Effector memory CD4-positive, alpha-beta T cell (primary cell): ENCODE results near the gene CTNNA2.
"Not testable (repeated sequence)": the region's sequence is repeated elsewhere in the genome, so short reads cannot be mapped to it uniquely, and the experiment has no call there.

Experiments
- DNase-seq, 3 donors: peaks; one replicate each; pipeline ENCODE4 v3.0.0-alpha.2; 2020
- H3K27ac ChIP-seq: 2 replicates; pipeline ENCODE4 v1.7.0; 2013; ENCODE audit warnings: mild to moderate bottlenecking, low read length, moderate library complexity; ENCODE audit not compliant: insufficient read depth, poor library complexity, severe bottlenecking
- H3K27me3 ChIP-seq: replicated peaks from 2 replicates; pipeline ENCODE4 v1.7.0; 2013; ENCODE audit warnings: mild to moderate bottlenecking, low read length; ENCODE audit not compliant: insufficient read depth, control insufficient read depth, poor library complexity, severe bottlenecking
- H3K36me3 ChIP-seq: 2 replicates; pipeline ENCODE4 v1.7.0; 2013; ENCODE audit warnings: mild to moderate bottlenecking, low read length, moderate library complexity; ENCODE audit not compliant: control insufficient read depth, insufficient read depth
- H3K4me1 ChIP-seq: 2 replicates; pipeline ENCODE4 v1.7.0; 2013; ENCODE audit warnings: low read length, mild to moderate bottlenecking; ENCODE audit not compliant: control insufficient read depth, insufficient read depth, poor library complexity, severe bottlenecking
- H3K4me3 ChIP-seq: 2 replicates; pipeline ENCODE4 v1.7.0; 2013; ENCODE audit warnings: low read length, low read depth, mild to moderate bottlenecking; ENCODE audit not compliant: insufficient read depth, poor library complexity, severe bottlenecking
- H3K9me3 ChIP-seq: 2 replicates; pipeline ENCODE4 v1.7.0; 2013; ENCODE audit warnings: mild to moderate bottlenecking, low read length, moderate library complexity; ENCODE audit not compliant: control insufficient read depth

The CTNNA2 gene

DNA sequence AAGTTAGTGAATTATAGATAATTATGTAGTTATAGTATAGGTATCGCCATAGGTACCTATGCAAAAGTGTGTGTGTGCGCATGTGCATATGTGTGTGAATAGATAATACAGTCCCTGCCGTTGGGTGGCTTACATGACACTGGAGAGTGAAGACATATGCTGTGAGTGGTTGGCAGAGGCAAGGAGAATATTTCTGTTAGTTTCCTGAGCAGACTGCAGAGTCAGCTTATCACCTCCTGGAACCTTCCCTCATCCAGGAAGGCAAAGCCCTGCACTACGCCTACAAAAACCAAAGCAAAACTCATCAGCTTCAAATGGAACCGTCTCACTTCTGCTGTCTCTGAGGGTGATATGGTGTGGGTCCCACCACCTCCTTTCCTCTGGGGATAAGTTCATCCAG is 609.8 kb downstream of the CTNNA2 start:
- H3K4me3 ChIP-seq: no peak overlapping the region
- H3K36me3 ChIP-seq: no peaks in the 10 kb centered on the region
- no peaks in the 10 kb centered on the region for H3K9me3 ChIP-seq
- no peak for DNase-seq
- no peaks in the 10 kb centered on the region for H3K4me1 ChIP-seq
- no peaks in the 10 kb centered on the region for H3K27me3 ChIP-seq
- H3K27ac ChIP-seq: no peak overlapping the region

DNA sequence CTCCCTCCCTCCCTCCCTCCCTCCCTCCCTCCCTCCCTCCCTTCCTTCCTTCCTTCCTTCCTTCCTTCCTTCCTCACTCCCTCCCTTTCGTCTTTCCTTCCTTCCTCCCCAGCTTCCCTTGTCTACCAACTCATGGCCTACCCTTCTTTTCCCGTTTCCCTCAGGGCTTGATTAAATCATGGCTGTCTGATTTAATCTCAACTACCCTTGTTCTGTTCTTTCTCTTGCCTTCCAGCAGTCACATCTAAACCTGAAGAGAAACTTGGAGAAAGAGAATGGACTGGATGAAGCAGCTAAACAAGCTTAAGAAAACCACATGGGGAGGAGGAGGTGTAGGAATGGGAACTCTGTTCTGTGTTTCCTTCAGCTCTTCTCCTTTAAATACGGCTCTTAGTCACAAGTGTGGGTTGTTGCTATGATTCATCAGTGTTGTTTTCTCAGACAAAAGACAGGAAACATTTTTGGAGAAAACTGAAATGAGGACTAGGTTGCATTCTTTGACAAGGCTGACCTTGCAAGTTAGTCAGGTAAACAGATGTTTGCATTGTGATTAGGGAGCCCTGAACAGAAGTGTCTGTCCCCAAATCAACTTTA is 613.8 kb downstream of the CTNNA2 start:
- Histone ChIP-seq H3K27ac (no peak overlapping the region), H3K36me3 (no peaks in the 10 kb centered on the region), H3K9me3 (no peaks in the 10 kb centered on the region), H3K4me1 (no peaks in the 10 kb centered on the region), H3K4me3 (no peak overlapping the region), H3K27me3 (no peaks in the 10 kb centered on the region)
- no peak for DNase-seq

DNA sequence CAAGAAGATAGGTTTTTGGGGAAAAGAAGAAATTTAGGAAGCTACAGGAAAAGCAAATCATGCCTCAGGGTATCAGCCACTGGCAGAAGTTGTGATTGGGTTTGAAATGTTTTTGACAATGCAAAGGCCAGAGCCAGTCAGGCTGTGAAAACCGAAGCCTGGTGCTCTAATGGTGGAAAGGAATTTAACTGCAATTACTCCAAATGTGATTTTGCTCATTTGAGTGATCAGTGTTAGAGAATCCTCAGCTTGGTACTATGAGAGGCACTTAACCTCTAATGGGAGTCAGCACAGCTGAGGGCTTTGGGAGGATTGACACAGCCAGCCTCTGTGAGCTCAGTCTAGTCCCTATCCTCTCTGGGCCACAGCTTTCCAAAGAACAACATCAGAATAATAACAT is 615.2 kb downstream of the CTNNA2 start:
- Histone ChIP-seq H3K9me3 (no peaks in the 10 kb centered on the region), H3K27me3 (no peaks in the 10 kb centered on the region), H3K36me3 (no peaks in the 10 kb centered on the region), H3K4me1 (no peaks in the 10 kb centered on the region), H3K27ac (no peak overlapping the region), H3K4me3 (no peak overlapping the region)
- DNase-seq: no peak

DNA sequence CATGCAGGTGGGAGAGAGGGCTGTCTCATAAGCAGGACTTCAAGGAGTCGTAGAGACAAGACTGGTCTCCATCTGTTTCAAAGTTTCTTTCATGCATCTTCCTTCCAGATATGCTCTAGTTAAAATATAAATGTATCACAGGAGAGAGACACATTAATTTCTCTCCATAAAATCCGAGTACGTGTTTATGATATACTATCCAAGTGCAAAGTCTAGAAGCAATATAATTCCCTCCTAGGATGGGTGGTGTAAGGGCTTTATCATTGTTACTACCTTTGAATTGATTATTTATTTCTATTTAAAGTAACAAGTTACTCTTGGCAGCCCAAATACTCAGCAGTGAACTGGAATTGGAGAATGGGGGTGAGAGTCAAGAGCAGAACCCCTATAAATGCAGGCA is 619.4 kb downstream of the CTNNA2 start:
- Histone ChIP-seq H3K27ac (no peak overlapping the region), H3K36me3 (no peaks in the 10 kb centered on the region), H3K4me3 (no peak overlapping the region), H3K4me1 (no peaks in the 10 kb centered on the region), H3K9me3 (no peaks in the 10 kb centered on the region), H3K27me3 (no peaks in the 10 kb centered on the region)
- DNase-seq: no peak

DNA sequence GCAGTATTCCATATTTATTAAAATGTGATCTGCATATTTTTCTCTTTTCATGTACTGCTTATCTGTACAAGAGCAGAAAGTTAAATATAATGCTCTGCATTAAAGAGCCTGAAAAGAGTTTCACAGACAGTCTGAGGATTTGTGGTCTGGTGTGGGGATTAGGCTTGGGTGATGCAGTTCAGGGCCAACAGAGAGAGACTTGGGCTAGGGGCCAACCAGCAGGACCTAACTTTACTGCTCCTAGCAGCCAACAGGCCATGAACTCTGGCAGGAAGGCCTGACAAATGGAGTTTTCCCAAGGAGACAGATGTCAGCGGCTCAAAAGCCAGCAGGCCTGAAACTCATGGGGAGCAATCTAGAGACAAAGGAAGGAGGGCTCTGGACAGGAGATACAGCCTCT is 622.1 kb downstream of the CTNNA2 start:
- H3K27ac ChIP-seq: no peak overlapping the region
- H3K36me3 ChIP-seq: no peaks in the 10 kb centered on the region
- H3K9me3 ChIP-seq: no peaks in the 10 kb centered on the region
- no peak for DNase-seq
- H3K27me3 ChIP-seq: no peaks in the 10 kb centered on the region
- H3K4me3 ChIP-seq: no peak overlapping the region
- H3K4me1 ChIP-seq: no peaks in the 10 kb centered on the region

DNA sequence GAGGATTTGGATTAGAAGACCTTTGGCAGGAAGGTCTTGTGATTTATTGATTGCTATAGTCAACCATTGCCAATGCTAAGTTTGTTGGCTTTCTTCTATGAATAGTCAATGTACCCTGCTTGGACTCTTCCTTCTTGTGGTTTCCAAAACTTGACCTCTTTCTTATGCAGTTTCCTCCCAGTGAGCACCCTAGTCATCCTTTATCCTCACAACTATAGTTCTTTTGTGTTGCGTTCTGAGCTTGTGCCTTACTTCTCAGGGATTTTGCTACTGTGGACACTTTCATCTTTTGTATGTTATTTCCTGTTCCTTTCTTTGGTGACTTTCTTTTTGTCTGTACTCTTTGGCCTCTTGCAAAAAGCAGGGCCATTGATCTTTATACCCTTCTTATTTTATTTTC is 623.5 kb downstream of the CTNNA2 start:
- no peaks in the 10 kb centered on the region for H3K4me1 ChIP-seq
- no peak overlapping the region for H3K27ac ChIP-seq
- no peak overlapping the region for H3K4me3 ChIP-seq
- no peaks in the 10 kb centered on the region for H3K36me3 ChIP-seq
- no peaks in the 10 kb centered on the region for H3K9me3 ChIP-seq
- no peaks in the 10 kb centered on the region for H3K27me3 ChIP-seq
- no peak for DNase-seq

DNA sequence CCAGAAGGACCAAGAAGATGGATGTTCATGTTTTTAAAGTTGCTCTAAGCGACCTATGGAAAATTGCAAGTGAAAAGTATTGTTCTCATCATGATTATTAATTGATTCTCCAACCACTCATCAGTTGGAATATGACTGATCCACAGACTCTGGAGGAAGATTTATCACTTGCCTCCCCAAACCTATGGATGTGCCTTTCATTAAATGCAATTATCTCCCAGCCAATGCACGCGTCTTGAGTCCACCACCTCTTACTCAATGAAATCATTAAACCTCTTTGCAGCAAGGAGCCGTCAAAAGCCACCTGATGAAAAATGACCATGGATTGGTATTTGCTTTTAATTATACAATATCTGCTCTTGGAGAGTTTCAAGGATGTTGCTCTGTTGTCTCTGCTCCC is 626.1 kb downstream of the CTNNA2 start:
- no peak overlapping the region for H3K4me3 ChIP-seq
- no peak for DNase-seq
- H3K36me3 ChIP-seq: no peaks in the 10 kb centered on the region

DNA sequence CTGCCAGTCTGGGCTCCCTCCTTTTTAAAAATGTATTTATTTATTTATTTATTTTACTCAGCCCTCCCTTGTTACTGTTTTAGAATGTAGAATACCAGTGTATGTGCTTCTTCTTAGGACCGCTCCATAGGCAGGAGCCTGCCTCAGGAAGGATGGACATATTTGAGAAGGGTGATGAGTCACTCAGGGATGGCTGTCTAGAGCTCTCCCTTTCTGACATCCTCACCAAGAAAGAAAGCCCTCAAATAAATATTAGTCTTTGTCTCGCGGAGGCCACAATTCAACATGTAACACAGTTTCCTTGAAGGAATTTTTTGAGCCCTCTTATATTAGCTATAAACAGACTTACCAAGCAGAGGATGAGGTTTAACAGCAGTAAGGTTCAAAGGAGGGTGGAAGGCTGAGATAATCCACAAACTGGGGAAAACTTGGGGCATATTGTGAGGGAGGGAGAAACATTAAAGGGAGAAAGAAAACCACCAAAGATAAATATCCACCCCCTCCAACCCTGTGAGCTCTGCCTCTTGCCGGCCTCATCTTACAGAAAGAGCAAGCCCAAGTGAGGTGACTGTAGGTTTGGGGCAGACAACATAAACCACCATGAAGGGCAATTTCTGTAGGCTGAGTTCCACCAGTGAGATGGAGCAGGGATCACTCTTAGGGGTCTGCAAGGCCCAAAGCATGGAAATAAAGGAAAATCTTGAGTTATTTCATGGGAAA is 628.3 kb downstream of the CTNNA2 start:
- H3K9me3 ChIP-seq: no peaks in the 10 kb centered on the region
- DNase-seq: no peak
- H3K4me3 ChIP-seq: no peak overlapping the region
- no peaks in the 10 kb centered on the region for H3K36me3 ChIP-seq
- H3K4me1 ChIP-seq: no peaks in the 10 kb centered on the region
- no peaks in the 10 kb centered on the region for H3K27me3 ChIP-seq
- H3K27ac ChIP-seq: no peak overlapping the region

More for the DNA sequence above, 626.1 kb downstream of the CTNNA2 start:
- Histone ChIP-seq H3K4me1 (no peaks in the 10 kb centered on the region), H3K9me3 (no peaks in the 10 kb centered on the region), H3K27me3 (no peaks in the 10 kb centered on the region), H3K27ac (no peak overlapping the region)

DNA sequence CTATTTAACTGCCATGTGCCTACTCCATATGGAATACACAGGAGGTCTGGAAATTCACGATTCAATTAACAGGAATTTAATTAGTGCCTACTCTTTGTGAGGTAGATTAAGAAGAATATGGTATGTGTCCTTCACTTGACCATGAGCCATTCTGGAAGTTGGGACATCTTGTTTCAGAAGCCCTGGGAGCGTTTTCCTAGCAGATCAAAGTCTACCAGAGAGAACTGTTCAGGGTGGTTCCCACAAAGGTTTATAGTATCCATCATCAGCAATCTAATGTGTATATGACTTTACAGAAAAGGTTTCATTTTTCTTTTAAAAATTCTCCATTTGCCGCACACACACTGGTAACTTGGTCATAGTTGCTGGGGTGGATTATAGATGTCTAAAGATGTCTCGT is 632.6 kb downstream of the CTNNA2 start:
- H3K27ac ChIP-seq: no peak overlapping the region
- no peak for DNase-seq
- no peak overlapping the region for H3K4me3 ChIP-seq
- H3K4me1 ChIP-seq: no peaks in the 10 kb centered on the region
- no peaks in the 10 kb centered on the region for H3K36me3 ChIP-seq
- H3K27me3 ChIP-seq: no peaks in the 10 kb centered on the region
- H3K9me3 ChIP-seq: no peaks in the 10 kb centered on the region

DNA sequence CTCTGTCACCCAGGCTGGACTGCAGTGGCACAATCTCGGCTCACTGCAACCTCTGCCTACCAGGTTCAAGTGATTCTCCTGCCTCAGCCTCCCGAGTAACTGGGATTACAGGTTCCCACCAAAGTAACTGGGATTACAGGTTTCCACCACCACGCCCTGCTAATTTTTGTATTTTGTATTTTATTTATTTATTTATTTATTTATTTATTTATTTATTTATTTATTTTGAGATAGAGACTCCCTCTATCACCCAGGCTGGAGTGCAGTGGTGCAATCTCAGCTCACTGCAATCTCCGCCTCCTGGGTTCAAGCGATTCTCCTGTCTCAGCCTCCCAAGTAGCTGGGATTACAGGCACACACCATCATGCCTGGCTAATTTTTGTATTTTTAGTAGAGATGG is 633.9 kb downstream of the CTNNA2 start:
- not testable (repeated sequence) for H3K4me1 ChIP-seq, H3K27ac ChIP-seq, DNase-seq, H3K9me3 ChIP-seq, H3K4me3 ChIP-seq, H3K36me3 ChIP-seq, H3K27me3 ChIP-seq
